IPS-18a (cell line): ENCODE measurements around the gene TEX19.
A peak's percentile ranks its signal among the peaks of the same experiment; 100 is the strongest.

Experiments
- H3K27ac ChIP-seq: one replicate; pipeline ENCODE4 v1.5.1; 2013; ENCODE audit warnings: low read length
- H3K27me3 ChIP-seq: one replicate; pipeline ENCODE4 v1.6.1; 2013; ENCODE audit warnings: mild to moderate bottlenecking, low read length; ENCODE audit not compliant: control insufficient read depth, insufficient read depth
- H3K36me3 ChIP-seq: one replicate; pipeline ENCODE4 v1.6.1; 2013; ENCODE audit warnings: low read depth, low read length; ENCODE audit not compliant: control insufficient read depth
- H3K4me1 ChIP-seq: one replicate; pipeline ENCODE4 v1.6.1; 2013; ENCODE audit warnings: low read depth, low read length; ENCODE audit not compliant: control insufficient read depth
- H3K4me3 ChIP-seq: one replicate; pipeline ENCODE4 v1.5.1; 2013; ENCODE audit warnings: low read length
- H3K9ac ChIP-seq: one replicate; pipeline ENCODE4 v1.6.1; 2013; ENCODE audit warnings: mild to moderate bottlenecking, low read length, moderate library complexity
- H3K9me3 ChIP-seq: one replicate; pipeline ENCODE4 v1.6.1; 2013; ENCODE audit warnings: low read depth, low read length; ENCODE audit not compliant: control insufficient read depth

The TEX19 gene

GRCh38 chr17:82358465-82359350 is at the start of gene TEX19:
TSS of gene TEX19 (plus strand) at chr17:82359247. CDS start at chr17:82362151, 2,904 bp downstream.
- Histone ChIP-seq H3K9me3 (no peaks in the 10 kb centered on the region), H3K27ac (no peak within 1 kb of the TSS), H3K9ac (no peak within 1 kb of the TSS), H3K4me3 (no peak within 1 kb of the TSS), H3K36me3 (no peaks in the 10 kb centered on the region), H3K27me3 (no peaks in the 10 kb centered on the region), H3K4me1 (no peaks in the 10 kb centered on the region)

GRCh38 chr17:82309656-82310570 is 49.1 kb upstream of the TEX19 start:
- Histone ChIP-seq H3K9me3 (no peaks in the 10 kb centered on the region), H3K27ac (no peak overlapping the region), H3K9ac (no peak overlapping the region), H3K36me3 (no peaks in the 10 kb centered on the region), H3K27me3 (no peaks in the 10 kb centered on the region), H3K4me1 (no peaks in the 10 kb centered on the region), H3K4me3 (no peak overlapping the region)

- Histone ChIP-seq H3K27ac (no peak overlapping the region), H3K27me3 (no peaks in the 10 kb centered on the region)
Observed at GRCh38 chr17:82310877-82311276, 48.2 kb upstream of the TEX19 start.

GRCh38 chr17:82311971-82312370 is 47.1 kb upstream of the TEX19 start:
- no peak overlapping the region for H3K9ac ChIP-seq
- H3K27me3 ChIP-seq = no peaks in the 10 kb centered on the region
- H3K4me1 ChIP-seq = no peaks in the 10 kb centered on the region
- no peak overlapping the region for H3K27ac ChIP-seq
- no peak overlapping the region for H3K4me3 ChIP-seq
- no peaks in the 10 kb centered on the region for H3K36me3 ChIP-seq
- no peaks in the 10 kb centered on the region for H3K9me3 ChIP-seq

More at GRCh38 chr17:82310877-82311276, 48.2 kb upstream of the TEX19 start:
- Histone ChIP-seq H3K4me3 (no peak overlapping the region), H3K4me1 (no peaks in the 10 kb centered on the region), H3K9me3 (no peaks in the 10 kb centered on the region), H3K36me3 (no peaks in the 10 kb centered on the region), H3K9ac (no peak overlapping the region)

- Histone ChIP-seq H3K27me3 (no peaks in the 10 kb centered on the region), H3K4me1 (no peaks in the 10 kb centered on the region), H3K27ac (no peak overlapping the region), H3K36me3 (no peaks in the 10 kb centered on the region), H3K4me3 (no peak overlapping the region), H3K9ac (no peak overlapping the region), H3K9me3 (no peaks in the 10 kb centered on the region)
Observed at GRCh38 chr17:82313195-82314011, 45.6 kb upstream of the TEX19 start.

GRCh38 chr17:82314012-82314726 is 44.9 kb upstream of the TEX19 start:
- no peaks in the 10 kb centered on the region for H3K9me3 ChIP-seq
- H3K27ac ChIP-seq = no peak overlapping the region
- H3K36me3 ChIP-seq = no peaks in the 10 kb centered on the region
- no peaks in the 10 kb centered on the region for H3K4me1 ChIP-seq
- no peaks in the 10 kb centered on the region for H3K27me3 ChIP-seq
- H3K9ac ChIP-seq = no peak overlapping the region
- no peak overlapping the region for H3K4me3 ChIP-seq

GRCh38 chr17:82314727-82315605 is 44.1 kb upstream of the TEX19 start:
- H3K4me1 ChIP-seq = no peaks in the 10 kb centered on the region
- H3K36me3 ChIP-seq = no peaks in the 10 kb centered on the region
- H3K9me3 ChIP-seq = no peaks in the 10 kb centered on the region
- no peaks in the 10 kb centered on the region for H3K27me3 ChIP-seq
- no peak overlapping the region for H3K4me3 ChIP-seq
- no peak overlapping the region for H3K27ac ChIP-seq
- no peak overlapping the region for H3K9ac ChIP-seq

- Histone ChIP-seq H3K36me3 (no peaks in the 10 kb centered on the region), H3K4me1 (no peaks in the 10 kb centered on the region), H3K4me3 (peak overlapping the region; percentile 11), H3K27me3 (no peaks in the 10 kb centered on the region), H3K9me3 (no peaks in the 10 kb centered on the region), H3K27ac (no peak overlapping the region), H3K9ac (no peak overlapping the region)
Observed at GRCh38 chr17:82315703-82316358, 43.2 kb upstream of the TEX19 start.

- H3K4me3 ChIP-seq = no peak overlapping the region
- H3K9ac ChIP-seq = no peak overlapping the region
- H3K9me3 ChIP-seq = no peaks in the 10 kb centered on the region
- no peaks in the 10 kb centered on the region for H3K36me3 ChIP-seq
- no peaks in the 10 kb centered on the region for H3K4me1 ChIP-seq
- no peaks in the 10 kb centered on the region for H3K27me3 ChIP-seq
- H3K27ac ChIP-seq = no peak overlapping the region
Observed at GRCh38 chr17:82316651-82317393, 42.2 kb upstream of the TEX19 start.
